ENCODE data around the gene SMCO4.

GRCh38 chr11:93474123-93474522 lies 69.1 kb downstream of the SMCO4 start:
- TF ChIP-seq POLR2A (IDR thresholded peaks at IDR 0.05; ENCODE audit: low read length) (no peak), GATA1 (IDR thresholded peaks at IDR 0.05; ENCODE audit: low read depth, low read length) (no peak)

All from erythroblast (primary cell).